Measurements from ENCODE around the gene THSD7A. TPM values are rescaled to one million over a fixed set of nuclear protein-coding genes. Genes with fewer than 3 reads are reported as not detected.

The THSD7A gene
- total RNA-seq, 1 donor from 2014 or later = 0.35 TPM

- no peak overlapping the region for H3K4me3 Mint-ChIP-seq (ENCODE audit: unreplicated experiment)
- no peak for TF ChIP-seq CTCF (IDR thresholded peaks at IDR 0.05)
- H3K27ac Mint-ChIP-seq (ENCODE audit: unreplicated experiment) = no peak overlapping the region
- H3K27me3 Mint-ChIP-seq (ENCODE audit: low read depth) = no peaks in the 10 kb centered on the region
- peaks cover 18% of the 10 kb centered on the region for H3K4me1 Mint-ChIP-seq (ENCODE audit: low read depth)
- no peaks in the 10 kb centered on the region for H3K9me3 Mint-ChIP-seq (ENCODE audit: low read depth)
- no peaks in the 10 kb centered on the region for H3K36me3 Mint-ChIP-seq (ENCODE audit: low read depth)
- DNase-seq (ENCODE audit: low spot score) = no peak
Observed at GRCh38 chr7:11706666-11707605, 125.1 kb downstream of the THSD7A start.

- Mint-ChIP-seq H3K27ac (ENCODE audit: unreplicated experiment) (no peak overlapping the region), H3K4me3 (ENCODE audit: unreplicated experiment) (no peak overlapping the region), H3K36me3 (ENCODE audit: low read depth) (no peaks in the 10 kb centered on the region), H3K9me3 (ENCODE audit: low read depth) (no peaks in the 10 kb centered on the region), H3K4me1 (ENCODE audit: low read depth) (peaks cover 21% of the 10 kb centered on the region), H3K27me3 (ENCODE audit: low read depth) (no peaks in the 10 kb centered on the region)
- no peak for DNase-seq (ENCODE audit: low spot score)
- no peak for TF ChIP-seq CTCF (IDR thresholded peaks at IDR 0.05)
Observed at GRCh38 chr7:11703829-11704228, 128.2 kb downstream of the THSD7A start.

GRCh38 chr7:11702938-11703337, 129.1 kb downstream of the THSD7A start:
- H3K27me3 Mint-ChIP-seq (ENCODE audit: low read depth) = no peaks in the 10 kb centered on the region
- H3K27ac Mint-ChIP-seq (ENCODE audit: unreplicated experiment) = no peak overlapping the region
- H3K9me3 Mint-ChIP-seq (ENCODE audit: low read depth) = no peaks in the 10 kb centered on the region
- no peak for DNase-seq (ENCODE audit: low spot score)
- H3K36me3 Mint-ChIP-seq (ENCODE audit: low read depth) = no peaks in the 10 kb centered on the region
- H3K4me1 Mint-ChIP-seq (ENCODE audit: low read depth) = peaks cover 24% of the 10 kb centered on the region
- no peak for TF ChIP-seq CTCF (IDR thresholded peaks at IDR 0.05)
- no peak overlapping the region for H3K4me3 Mint-ChIP-seq (ENCODE audit: unreplicated experiment)

GRCh38 chr7:11701829-11702560, 130.0 kb downstream of the THSD7A start:
- no peaks in the 10 kb centered on the region for H3K9me3 Mint-ChIP-seq (ENCODE audit: low read depth)
- H3K4me3 Mint-ChIP-seq (ENCODE audit: unreplicated experiment) = no peak overlapping the region
- no peak for DNase-seq (ENCODE audit: low spot score)
- no peaks in the 10 kb centered on the region for H3K27me3 Mint-ChIP-seq (ENCODE audit: low read depth)
- peaks cover 16% of the 10 kb centered on the region for H3K4me1 Mint-ChIP-seq (ENCODE audit: low read depth)
- no peaks in the 10 kb centered on the region for H3K36me3 Mint-ChIP-seq (ENCODE audit: low read depth)
- H3K27ac Mint-ChIP-seq (ENCODE audit: unreplicated experiment) = no peak overlapping the region
- no peak for TF ChIP-seq CTCF (IDR thresholded peaks at IDR 0.05)

- DNase-seq (ENCODE audit: low spot score) = no peak
- no peaks in the 10 kb centered on the region for H3K36me3 Mint-ChIP-seq (ENCODE audit: low read depth)
- H3K4me3 Mint-ChIP-seq (ENCODE audit: unreplicated experiment) = no peak overlapping the region
Observed at GRCh38 chr7:11699666-11700065, 132.3 kb downstream of the THSD7A start.

More at GRCh38 chr7:11699666-11700065, 132.3 kb downstream of the THSD7A start:
- Mint-ChIP-seq H3K27me3 (ENCODE audit: low read depth) (no peaks in the 10 kb centered on the region), H3K4me1 (ENCODE audit: low read depth) (peaks cover 14% of the 10 kb centered on the region), H3K27ac (ENCODE audit: unreplicated experiment) (no peak overlapping the region), H3K9me3 (ENCODE audit: low read depth) (no peaks in the 10 kb centered on the region)
- TF ChIP-seq CTCF (IDR thresholded peaks at IDR 0.05) = no peak

All from chondrocyte (in vitro differentiated cells).